CD4-positive, alpha-beta T cell treated with Interleukin-15 for 4 hours (primary cell): ENCODE data around the gene RAI1.
"Not testable (repeated sequence)": the region's sequence is repeated elsewhere in the genome, so short reads cannot be mapped to it uniquely, and the experiment has no call there.

Experiments
- DNase-seq: peaks from one replicate; pipeline ENCODE4 v3.0.0-alpha.2; 2020; ENCODE audit warnings: low spot score

The RAI1 gene

GRCh38 chr17:17798573-17799255 lies 117.5 kb downstream of the RAI1 start:
- no peak for DNase-seq

- no peak for DNase-seq
Observed at GRCh38 chr17:17800504-17801021, 119.3 kb downstream of the RAI1 start.

GRCh38 chr17:17801800-17802481 lies 120.7 kb downstream of the RAI1 start:
- DNase-seq: no peak

GRCh38 chr17:17804007-17804406 lies 122.7 kb downstream of the RAI1 start:
- DNase-seq: no peak

GRCh38 chr17:17805575-17805974 lies 124.3 kb downstream of the RAI1 start:
- DNase-seq: no peak

- no peak for DNase-seq
Observed at GRCh38 chr17:17806035-17806434, 124.8 kb downstream of the RAI1 start.

GRCh38 chr17:17806611-17807274 lies 125.5 kb downstream of the RAI1 start:
- no peak for DNase-seq

- DNase-seq: no peak
Observed at GRCh38 chr17:17807440-17807839, 126.2 kb downstream of the RAI1 start.

GRCh38 chr17:17808200-17808599 lies 126.9 kb downstream of the RAI1 start:
- not testable (repeated sequence) for DNase-seq

- DNase-seq: no peak
Observed at GRCh38 chr17:17808706-17809432, 127.6 kb downstream of the RAI1 start.

- DNase-seq: no peak
Observed at GRCh38 chr17:17809531-17810083, 128.3 kb downstream of the RAI1 start.

- DNase-seq: no peak
Observed at GRCh38 chr17:17810084-17810894, 129.0 kb downstream of the RAI1 start.

GRCh38 chr17:17810895-17811248 lies 129.6 kb downstream of the RAI1 start:
- DNase-seq: no peak

GRCh38 chr17:17811381-17812210 lies 130.3 kb downstream of the RAI1 start:
- DNase-seq: no peak

- peak; percentile 64 for DNase-seq
Observed at GRCh38 chr17:17812211-17813054, 131.2 kb downstream of the RAI1 start.

GRCh38 chr17:17813055-17813724 lies 131.9 kb downstream of the RAI1 start:
- DNase-seq: no peak

- no peak for DNase-seq
Observed at GRCh38 chr17:17813725-17814095, 132.5 kb downstream of the RAI1 start.

- DNase-seq: no peak
Observed at GRCh38 chr17:17814162-17815061, 133.2 kb downstream of the RAI1 start.
